Fibroblast of skin of right quadriceps (primary cell): ENCODE measurements around the gene IFNA16.
"Not testable (repeated sequence)": the region's sequence is repeated elsewhere in the genome, so short reads cannot be mapped to it uniquely, and the experiment has no call there.

Source experiments
- DNase-seq: peaks from one replicate; pipeline ENCODE4 v3.0.0-alpha.2; 2013

IFNA16 gene

GRCh38 chr9:21194867-21195776, 22.0 kb downstream of the IFNA16 start:
- DNase-seq = not testable (repeated sequence)

- DNase-seq = not testable (repeated sequence)
These were observed 29.6 kb downstream of the IFNA16 start, which contains the start of gene IFNA4 for GRCh38 chr9:21187487-21187886. Gene IFNA4 (minus strand): TSS chr9:21187587. CDS start chr9:21187531, 56 bp downstream.

- DNase-seq = not testable (repeated sequence)
These were observed 34.0 kb downstream of the IFNA16 start for GRCh38 chr9:21182810-21183736.

GRCh38 chr9:21174671-21175070, 42.4 kb downstream of the IFNA16 start:
- no peak for DNase-seq

- DNase-seq = no peak
These were observed 45.0 kb downstream of the IFNA16 start for GRCh38 chr9:21172156-21172555.

GRCh38 chr9:21171351-21171750, 45.8 kb downstream of the IFNA16 start:
- DNase-seq = no peak

- not testable (repeated sequence) for DNase-seq
These were observed 50.6 kb downstream of the IFNA16 start, which contains the start of gene IFNA21 for GRCh38 chr9:21166560-21166959. Gene IFNA21 (minus strand): TSS chr9:21166660. CDS start chr9:21166612, 48 bp downstream.
